Common myeloid progenitor, CD34-positive (primary cell): Measurements from ENCODE around the gene ANKH.
A peak's percentile ranks its signal among the peaks of the same experiment; 100 is the strongest.

Experiments used
- CTCF ChIA-PET: fragments of 350-600 bp; sonication (Branson Sonifier 250); formaldehyde crosslinking; loops from one replicate; lab custom pipeline; 2021; ENCODE audit warnings: antibody characterized with exemption; lab: Charles Lee
- POLR2A ChIA-PET: fragments of 350-600 bp; sonication (Branson Sonifier 250); formaldehyde crosslinking; loops from one replicate; lab custom pipeline; 2021; ENCODE audit warnings: antibody characterized with exemption; lab: Charles Lee
- DNase-seq, 3 donors: peaks; one replicate each; pipeline versions ENCODE4 v3.0.0 to v3.0.0-alpha.2; 2013
- H3K27ac ChIP-seq, 2 experiments: 1 replicate in 1 of 2; 2 replicates in 1 of 2; pipeline ENCODE4 v1.7.0; 2013; ENCODE audit warnings: inconsistent platforms in 2 of 2, low read length in 2 of 2, mild to moderate bottlenecking in 2 of 2, low read depth in 1 of 2, moderate library complexity in 1 of 2; ENCODE audit not compliant: severe bottlenecking in 2 of 2, insufficient read depth in 1 of 2, poor library complexity in 1 of 2
- H3K27me3 ChIP-seq, 5 experiments: replicated peaks in 2 of 5; 1 replicate in 3 of 5; 2 replicates in 2 of 5; pipeline versions ENCODE4 v1.6.1 to v1.7.0; 2013; ENCODE audit warnings: low read length in 4 of 5, mild to moderate bottlenecking in 2 of 5, moderate library complexity in 2 of 5, inconsistent platforms in 1 of 5; ENCODE audit not compliant: insufficient read depth in 5 of 5, control insufficient read depth in 4 of 5
- H3K36me3 ChIP-seq, 4 experiments: 1 replicate in 2 of 4; 2 replicates in 2 of 4; pipeline versions ENCODE4 v1.6.1 to v1.7.0; 2013; ENCODE audit warnings: low read length in 3 of 4, control low read depth in 1 of 4, mild to moderate bottlenecking in 1 of 4; ENCODE audit not compliant: control insufficient read depth in 4 of 4, insufficient read depth in 4 of 4
- H3K4me1 ChIP-seq, 4 experiments: 1 replicate in 3 of 4; 2 replicates in 1 of 4; pipeline versions ENCODE4 v1.6.1 to v1.7.1; 2013; ENCODE audit warnings: low read length in 3 of 4, mild to moderate bottlenecking in 3 of 4, control low read depth in 1 of 4, inconsistent platforms in 1 of 4, moderate library complexity in 1 of 4; ENCODE audit not compliant: control insufficient read depth in 4 of 4, insufficient read depth in 4 of 4; ENCODE audit errors: control extremely low read depth in 1 of 4
- H3K4me3 ChIP-seq, 7 experiments: 1 replicate in 4 of 7; 2 replicates in 3 of 7; pipeline versions ENCODE4 v1.5.1 to v1.7.0; 2013; ENCODE audit warnings: mild to moderate bottlenecking in 7 of 7, low read length in 6 of 7, moderate library complexity in 6 of 7, inconsistent platforms in 2 of 7, low read depth in 2 of 7, control low read depth in 1 of 7; ENCODE audit not compliant: insufficient read depth in 4 of 7, control insufficient read depth in 1 of 7; ENCODE audit errors: extremely low read depth in 1 of 7
- H3K9me3 ChIP-seq, 5 experiments: 1 replicate in 4 of 5; 2 replicates in 1 of 5; pipeline versions ENCODE4 v1.6.1 to v1.7.1; 2013; ENCODE audit warnings: low read length in 4 of 5, mild to moderate bottlenecking in 2 of 5, inconsistent platforms in 1 of 5, low read depth in 1 of 5, moderate library complexity in 1 of 5; ENCODE audit not compliant: control insufficient read depth in 4 of 5, insufficient read depth in 2 of 5; ENCODE audit errors: control extremely low read depth in 1 of 5
- WGBS: methylation state at CpG from one replicate; pipeline ENCODE4 v1.1.5; 2013; ENCODE audit not compliant: insufficient coverage; 5-methylcytosine and 5-hydroxymethylcytosine counted together

Gene ANKH

DNA sequence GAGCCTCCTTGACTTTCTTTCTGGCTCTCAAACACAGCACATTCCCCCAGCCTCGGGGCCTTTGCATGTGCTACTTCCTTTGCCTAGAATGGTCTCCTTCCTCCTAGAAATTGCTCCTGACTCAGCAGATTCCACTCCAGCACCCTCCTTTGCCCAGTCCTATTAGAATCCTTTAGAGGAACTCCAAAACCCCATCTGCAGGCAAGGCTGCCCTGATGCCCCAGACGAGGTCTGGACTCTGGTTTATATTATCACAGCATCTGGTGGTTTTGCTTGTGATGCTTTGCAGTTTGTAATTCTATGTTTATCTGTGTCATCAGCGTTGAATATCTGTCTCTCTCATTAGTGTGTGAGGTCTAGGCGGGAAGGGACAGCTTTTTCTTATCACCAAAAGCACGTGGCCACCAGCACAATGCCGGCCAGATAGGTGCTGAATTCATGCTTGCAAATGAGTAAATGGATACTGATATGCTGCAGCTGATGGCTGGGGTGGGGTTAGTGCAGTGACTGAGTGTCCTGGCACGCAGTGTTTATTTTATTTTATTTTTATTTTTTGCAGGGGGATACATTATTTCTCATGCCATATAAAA lies 30.0 kb upstream of the ANKH start:
- peaks cover 0 to 5% (median 0%) of the 10 kb centered on the region in 5 experiments for H3K27me3 ChIP-seq
- H3K9me3 ChIP-seq = no peaks in the 10 kb centered on the region
- H3K36me3 ChIP-seq = no peaks in the 10 kb centered on the region
- no peak overlapping the region for H3K27ac ChIP-seq
- no peaks in the 10 kb centered on the region for H3K4me1 ChIP-seq
- POLR2A ChIA-PET = no interaction called here
- DNase-seq = peak; percentile 7 to 38 (median 22)
- CTCF ChIA-PET = no interaction called here
- 67% methylated on average over 5 of the region's 7 CpGs for WGBS
- H3K4me3 ChIP-seq = no peak overlapping the region

DNA sequence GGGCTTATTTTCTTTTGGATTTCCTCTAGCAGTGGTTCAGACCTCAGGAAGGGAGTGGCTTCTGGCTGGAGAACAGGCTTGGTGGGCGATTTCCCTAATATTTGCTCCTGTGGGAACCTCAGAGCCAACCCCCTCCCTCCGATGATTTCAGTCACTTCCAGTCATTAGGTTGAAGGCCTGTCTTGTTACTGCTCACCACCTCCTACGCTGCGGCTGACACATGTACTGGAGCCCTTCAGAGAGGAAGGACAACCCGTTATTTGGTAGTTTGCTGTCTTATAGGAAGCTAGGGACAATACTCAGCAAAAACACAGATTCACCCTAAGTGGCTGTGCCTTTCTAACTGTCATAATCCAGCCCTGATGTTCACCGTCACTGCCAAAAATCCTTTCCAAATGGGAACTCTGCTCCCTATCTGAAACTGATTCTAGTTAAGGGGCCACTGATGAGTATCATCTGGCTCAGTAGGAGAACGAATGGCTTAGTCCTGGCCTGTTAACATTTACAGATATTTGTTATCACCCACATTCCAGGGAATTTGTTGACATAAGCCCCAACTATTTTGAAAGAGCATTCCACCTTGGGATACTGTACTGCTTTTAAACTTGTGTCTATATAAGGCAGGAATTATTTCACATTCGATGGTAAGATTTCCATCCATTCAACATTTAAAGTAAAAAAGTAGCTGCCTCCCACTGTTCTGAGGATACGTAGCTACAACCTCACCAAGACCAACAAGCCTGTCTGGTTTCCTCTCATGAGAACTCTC lies 29.3 kb upstream of the ANKH start:
- CTCF ChIA-PET = no interaction called here
- no peaks in the 10 kb centered on the region for H3K36me3 ChIP-seq
- H3K4me3 ChIP-seq = no peak overlapping the region
- no peaks in the 10 kb centered on the region for H3K4me1 ChIP-seq
- peaks cover 0 to 5% (median 0%) of the 10 kb centered on the region in 5 experiments for H3K27me3 ChIP-seq
- WGBS = 88% methylated on average over 7 of the region's 9 CpGs
- H3K27ac ChIP-seq = no peak overlapping the region
- DNase-seq = no peak
- POLR2A ChIA-PET = no interaction called here
- no peaks in the 10 kb centered on the region for H3K9me3 ChIP-seq

DNA sequence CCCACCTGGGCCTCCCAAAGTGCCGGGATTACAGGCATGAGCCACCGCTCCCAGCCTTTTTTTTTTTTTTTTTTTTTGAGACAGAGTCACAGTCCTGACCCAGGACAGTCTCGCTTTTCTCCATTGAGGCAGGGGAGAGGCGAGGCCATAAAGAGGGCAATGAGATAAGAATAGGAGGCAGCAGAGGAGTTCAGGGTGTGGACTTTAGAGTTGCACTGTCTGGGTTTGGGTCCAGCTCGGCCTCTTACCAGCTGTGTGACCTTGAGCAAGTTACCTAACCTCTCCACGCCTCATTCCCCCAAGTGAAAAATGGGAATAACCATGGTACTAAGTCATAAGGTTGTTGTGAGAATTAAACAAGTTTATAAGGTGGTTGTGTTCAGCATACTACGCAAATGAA lies 24.6 kb upstream of the ANKH start:
- Histone ChIP-seq H3K4me3 (no peak overlapping the region), H3K9me3 (no peaks in the 10 kb centered on the region), H3K27me3 (no peaks in the 10 kb centered on the region), H3K36me3 (no peaks in the 10 kb centered on the region), H3K4me1 (no peaks in the 10 kb centered on the region), H3K27ac (no peak overlapping the region)
- ChIA-PET POLR2A (no interaction called here), CTCF (interaction anchor here (1.0 kb wide), 1 partner anchor 17 kb away, joined by 3 read pairs; no protein-coding TSS in a partner anchor)
- DNase-seq = no peak
- WGBS = 100% methylated on average over 2 of the region's 7 CpGs

DNA sequence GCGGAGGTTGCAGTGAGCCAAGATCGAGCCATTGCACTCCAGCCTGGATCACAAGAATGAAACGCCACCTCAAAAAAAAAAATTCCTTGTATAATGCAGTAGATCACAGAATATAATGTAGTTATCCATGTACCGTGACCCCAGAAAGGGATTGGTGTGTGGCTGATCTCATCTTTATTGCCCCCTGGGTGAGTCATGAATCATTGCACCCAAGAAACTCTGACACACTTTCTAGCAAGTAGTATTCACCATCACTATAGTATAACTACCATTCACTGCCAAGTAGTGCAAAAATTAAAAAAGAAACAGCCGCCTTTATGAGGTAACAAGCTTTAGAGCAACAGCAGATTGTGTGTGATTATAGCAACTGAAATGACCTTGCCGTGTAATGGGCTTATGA lies 23.7 kb upstream of the ANKH start:
- H3K36me3 ChIP-seq = no peaks in the 10 kb centered on the region
- peak in 2 of 3 donors; percentile 11 to 23 for DNase-seq
- H3K9me3 ChIP-seq = no peaks in the 10 kb centered on the region
- H3K4me3 ChIP-seq = no peak overlapping the region
- ChIA-PET CTCF (interaction anchor here (1.1 to 2.3 kb wide), 2 partner anchors 164 to 167 kb away, joined by 3 to 5 read pairs; no protein-coding TSS in a partner anchor), POLR2A (no interaction called here)
- no peaks in the 10 kb centered on the region for H3K4me1 ChIP-seq
- H3K27me3 ChIP-seq = no peaks in the 10 kb centered on the region
- WGBS = 100% methylated on average over 1 of the region's 6 CpGs
- H3K27ac ChIP-seq = no peak overlapping the region

DNA sequence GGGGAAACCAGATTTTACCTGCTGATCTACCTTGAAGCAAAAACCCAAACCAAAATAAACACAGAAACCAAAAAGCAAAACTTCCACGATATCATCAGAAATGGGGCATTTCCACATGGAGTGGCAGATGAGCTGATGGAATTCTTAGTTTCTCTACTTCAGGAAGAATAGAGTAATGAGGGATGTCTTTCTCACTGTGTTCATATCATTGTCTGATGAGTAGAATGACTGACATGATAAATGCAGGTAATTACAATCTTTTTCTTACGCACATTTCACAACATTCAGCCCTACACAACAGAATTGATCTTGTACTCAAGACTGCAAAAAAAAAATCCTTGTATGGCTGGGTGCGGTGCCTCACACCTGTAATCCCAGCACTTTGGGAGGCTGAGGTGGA lies 23.2 kb upstream of the ANKH start:
- Histone ChIP-seq H3K36me3 (no peaks in the 10 kb centered on the region), H3K27ac (no peak overlapping the region), H3K4me3 (no peak overlapping the region), H3K4me1 (no peaks in the 10 kb centered on the region), H3K9me3 (no peaks in the 10 kb centered on the region), H3K27me3 (no peaks in the 10 kb centered on the region)
- ChIA-PET CTCF (interaction anchor here (1.1 to 2.3 kb wide), 2 partner anchors 163 to 167 kb away, joined by 3 to 5 read pairs; no protein-coding TSS in a partner anchor), POLR2A (no interaction called here)
- WGBS = no CpG with 5 or more reads among the region's 3 CpGs
- no peak for DNase-seq

DNA sequence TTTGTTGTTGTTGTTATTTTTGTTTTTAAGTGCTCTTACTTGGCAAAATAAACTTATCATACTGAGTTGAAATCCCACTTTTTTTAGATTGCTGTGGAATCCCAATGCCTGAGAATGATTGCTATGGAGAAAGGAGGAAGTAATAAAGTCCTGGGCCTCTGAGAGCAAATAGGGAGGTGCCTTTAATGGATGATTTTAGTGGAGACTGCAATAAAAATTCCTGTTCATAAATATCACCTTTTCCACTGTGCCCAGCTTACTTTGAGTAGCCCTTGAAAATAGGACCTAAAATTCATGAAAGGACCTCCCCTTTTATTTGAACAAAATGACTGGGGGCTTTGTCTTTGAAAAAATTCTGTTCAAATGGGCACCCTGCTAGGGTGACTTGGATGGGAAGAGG lies 21.8 kb upstream of the ANKH start:
- peaks cover 0 to 5% (median 0%) of the 10 kb centered on the region in 5 experiments for H3K27me3 ChIP-seq
- no peak overlapping the region for H3K27ac ChIP-seq
- no peak overlapping the region for H3K4me3 ChIP-seq
- H3K9me3 ChIP-seq = no peaks in the 10 kb centered on the region
- POLR2A ChIA-PET = no interaction called here
- CTCF ChIA-PET = interaction anchor here (2.3 kb wide), 1 partner anchor 162 kb away, joined by 5 read pairs; no protein-coding TSS in a partner anchor
- DNase-seq = no peak
- H3K4me1 ChIP-seq = no peaks in the 10 kb centered on the region
- H3K36me3 ChIP-seq = no peaks in the 10 kb centered on the region

DNA sequence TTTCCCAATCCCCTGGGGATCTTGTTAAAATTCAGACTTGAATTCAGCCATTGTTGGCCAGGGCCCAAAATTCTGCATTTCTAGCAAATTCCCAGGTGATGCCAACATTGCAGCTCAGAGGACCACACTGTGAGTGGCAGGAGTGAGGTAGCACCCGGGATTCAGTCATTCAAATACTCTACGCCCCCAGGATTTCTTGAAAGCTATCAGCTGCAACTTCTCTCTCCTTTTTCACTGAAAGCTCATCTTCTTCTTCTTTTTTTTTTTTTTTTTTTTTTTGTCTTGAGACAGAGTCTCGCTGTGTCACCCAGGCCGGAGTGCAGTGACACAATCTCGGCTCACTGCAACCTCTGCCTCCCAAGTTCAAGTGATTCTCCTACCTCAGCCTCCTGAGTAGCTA lies 19.3 kb upstream of the ANKH start:
- ChIA-PET CTCF (no interaction called here), POLR2A (no interaction called here)
- no peak overlapping the region for H3K4me3 ChIP-seq
- H3K27ac ChIP-seq = no peak overlapping the region
- peaks cover 0 to 5% (median 0%) of the 10 kb centered on the region in 5 experiments for H3K27me3 ChIP-seq
- H3K36me3 ChIP-seq = no peaks in the 10 kb centered on the region
- no peaks in the 10 kb centered on the region for H3K9me3 ChIP-seq
- no CpG with 5 or more reads among the region's 5 CpGs for WGBS
- H3K4me1 ChIP-seq = no peaks in the 10 kb centered on the region
- DNase-seq = no peak
